HAP-1 (cell line): ENCODE results near the gene KRT77.

Experiments
- DNase-seq, 2 experiments: peaks; one replicate each; pipeline ENCODE4 v3.0.0-alpha.2; 2016 to 2020; ENCODE audit warnings: low spot score in 2 of 2
- H3K27me3 ChIP-seq: fragments of 250-450 bp; sonication (Bioruptor Pico); 2 replicates; pipeline ENCODE4 v1.5.1; 2020; ENCODE audit warnings: low read depth, mild to moderate bottlenecking, moderate library complexity
- H3K36me3 ChIP-seq: fragments of 250-450 bp; sonication (Bioruptor Pico); replicated peaks from 2 replicates; pipeline ENCODE4 v1.5.1; 2020; ENCODE audit warnings: mild to moderate bottlenecking
- H3K4me1 ChIP-seq: fragments of 250-450 bp; sonication (Bioruptor Pico); 2 replicates; pipeline ENCODE4 v1.5.1; 2020; ENCODE audit warnings: mild to moderate bottlenecking
- H3K4me3 ChIP-seq: fragments of 250-450 bp; sonication (Bioruptor Pico); 2 replicates; pipeline ENCODE4 v1.5.1; 2020; ENCODE audit warnings: mild to moderate bottlenecking, moderate library complexity
- H3K9me3 ChIP-seq: fragments of 250-450 bp; sonication (Bioruptor Pico); 2 replicates; pipeline ENCODE4 v1.5.1; 2020; ENCODE audit warnings: mild to moderate bottlenecking, moderate library complexity
- in situ Hi-C: fragments of 300-500 bp; cut with MboI; formaldehyde crosslinking; loops from 3 replicates; pipeline ENCODE4 v1.14.3; 2020; ENCODE audit warnings: low sequenced_read_pairs, inconsistent platforms, mixed read lengths

Gene KRT77

DNA sequence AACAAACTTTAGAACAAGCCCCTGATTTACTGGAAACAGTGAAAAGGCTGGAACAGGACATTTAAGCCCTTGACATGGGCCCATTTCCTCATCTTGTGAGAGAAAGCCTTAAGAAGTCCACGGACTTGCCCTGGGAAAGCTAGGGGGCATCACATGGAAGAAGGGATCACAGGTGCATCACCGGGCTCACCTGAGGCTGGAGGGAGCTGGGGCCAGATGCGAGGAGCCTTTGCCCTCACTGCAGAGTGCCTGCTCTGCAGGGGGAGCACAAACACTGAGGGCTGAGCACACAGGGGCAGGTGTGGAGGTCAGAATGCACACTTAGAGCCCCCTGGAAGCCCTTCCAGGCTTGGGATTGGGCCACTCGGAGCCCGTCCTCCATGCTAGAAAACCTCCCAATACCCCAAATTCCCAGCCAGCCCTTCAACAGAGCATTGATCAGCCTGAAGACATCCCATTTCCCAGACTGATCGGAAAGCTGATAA lies 17.9 kb downstream of the KRT77 start:
- Histone ChIP-seq H3K4me3 (no peak overlapping the region), H3K36me3 (no peaks in the 10 kb centered on the region), H3K27me3 (peaks cover 13% of the 10 kb centered on the region), H3K4me1 (no peaks in the 10 kb centered on the region), H3K9me3 (no peaks in the 10 kb centered on the region)
- in situ Hi-C loops: no loop called here
- DNase-seq: no peak

DNA sequence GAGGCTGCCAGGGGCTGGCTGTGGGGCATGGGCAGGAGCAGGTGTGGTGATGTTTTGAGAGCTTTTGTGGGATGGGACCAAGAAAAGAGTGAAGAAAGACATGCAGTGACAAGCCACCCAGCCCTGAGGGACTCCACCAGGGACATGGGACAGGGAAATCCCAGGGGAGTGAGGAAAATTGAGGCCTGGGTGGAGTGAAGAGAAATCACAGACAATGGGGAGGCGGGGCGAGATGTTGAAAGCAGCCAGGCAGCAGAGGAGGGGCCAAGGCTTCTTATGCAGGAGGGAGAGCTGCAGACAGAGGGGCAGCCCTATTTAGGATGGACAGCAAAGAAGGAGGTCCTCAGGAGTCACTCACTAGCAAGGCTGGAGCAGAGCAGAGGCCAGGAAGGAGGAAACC lies 18.9 kb downstream of the KRT77 start:
- in situ Hi-C loops: no loop called here

DNA sequence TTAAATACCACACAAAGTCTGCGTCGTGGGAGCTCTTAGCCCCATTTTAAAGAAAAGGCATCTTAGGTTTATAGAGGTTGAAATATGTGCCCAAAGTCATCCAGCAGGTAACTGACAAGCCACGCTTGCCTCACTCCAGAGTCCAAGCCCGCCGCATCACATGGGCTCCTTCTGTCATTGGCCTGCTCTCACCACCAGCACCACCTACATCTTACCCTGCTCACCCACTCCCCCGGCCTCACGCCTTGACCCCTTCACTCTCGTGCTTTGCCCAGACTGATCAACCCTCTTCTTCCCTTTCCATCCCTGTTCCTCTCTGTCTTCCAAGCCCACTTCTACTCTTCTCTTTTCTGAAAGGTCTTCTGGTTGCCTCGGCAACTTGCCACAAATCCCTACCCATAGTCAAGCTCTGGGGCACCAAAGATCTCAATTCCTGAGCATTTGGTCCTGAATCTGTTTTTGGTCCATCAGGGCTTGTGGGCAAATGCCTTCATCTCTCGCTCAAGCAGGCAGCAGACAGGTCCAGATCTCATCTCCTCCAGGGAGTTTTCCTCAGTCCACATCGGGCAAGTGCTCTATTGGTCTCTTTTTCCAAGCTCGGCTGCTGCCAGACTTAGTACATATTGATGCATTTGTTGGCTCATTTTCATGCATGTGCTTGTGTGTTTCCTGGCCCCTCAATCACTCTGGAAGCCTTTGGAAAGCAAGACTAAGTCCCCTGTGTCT lies 19.6 kb downstream of the KRT77 start:
- Histone ChIP-seq H3K27me3 (peaks cover 9% of the 10 kb centered on the region), H3K4me3 (no peak overlapping the region), H3K9me3 (no peaks in the 10 kb centered on the region), H3K4me1 (no peaks in the 10 kb centered on the region), H3K36me3 (no peaks in the 10 kb centered on the region)
- no peak for DNase-seq
- in situ Hi-C loops: no loop called here

More for the DNA sequence above, 18.9 kb downstream of the KRT77 start:
- no peaks in the 10 kb centered on the region for H3K4me1 ChIP-seq
- no peak overlapping the region for H3K4me3 ChIP-seq
- no peak for DNase-seq
- H3K9me3 ChIP-seq: no peaks in the 10 kb centered on the region
- peaks cover 9% of the 10 kb centered on the region for H3K27me3 ChIP-seq
- no peaks in the 10 kb centered on the region for H3K36me3 ChIP-seq

DNA sequence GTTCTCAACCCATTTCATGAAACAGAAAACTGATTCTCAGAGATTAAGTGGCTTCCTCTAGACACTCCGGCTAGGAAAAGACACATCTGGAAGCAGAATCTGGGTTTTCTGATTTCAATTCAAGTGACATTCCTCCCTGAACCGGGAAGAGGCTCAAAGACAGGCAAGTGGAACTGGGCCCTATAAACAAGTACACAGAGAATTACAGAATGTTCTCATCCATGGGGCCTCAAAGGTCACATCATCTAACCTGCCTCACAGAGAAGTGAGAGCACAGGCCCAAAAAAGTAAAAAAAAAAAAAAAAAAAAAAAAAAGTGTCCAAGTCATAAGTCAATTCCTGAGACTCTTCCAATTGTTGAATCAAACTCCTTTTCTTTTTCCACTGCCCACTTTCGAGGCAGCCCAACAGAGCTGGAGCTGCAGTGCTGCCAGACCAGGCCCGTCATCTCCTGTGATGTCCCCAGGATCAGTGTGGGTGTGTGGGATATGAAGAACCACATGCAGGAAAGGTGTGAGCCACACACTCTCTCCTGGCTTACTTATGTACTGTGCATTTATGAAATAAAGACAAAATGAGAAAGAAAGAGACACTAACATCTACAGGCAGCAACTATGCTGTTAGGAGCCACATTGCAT lies 20.3 kb downstream of the KRT77 start:
- no peak overlapping the region for H3K4me3 ChIP-seq
- no peak for DNase-seq
- H3K36me3 ChIP-seq: no peaks in the 10 kb centered on the region
- H3K27me3 ChIP-seq: peaks cover 9% of the 10 kb centered on the region; the same call in 1 of the 2 replicates
- H3K9me3 ChIP-seq: no peaks in the 10 kb centered on the region
- no peaks in the 10 kb centered on the region for H3K4me1 ChIP-seq
- in situ Hi-C loops: no loop called here

DNA sequence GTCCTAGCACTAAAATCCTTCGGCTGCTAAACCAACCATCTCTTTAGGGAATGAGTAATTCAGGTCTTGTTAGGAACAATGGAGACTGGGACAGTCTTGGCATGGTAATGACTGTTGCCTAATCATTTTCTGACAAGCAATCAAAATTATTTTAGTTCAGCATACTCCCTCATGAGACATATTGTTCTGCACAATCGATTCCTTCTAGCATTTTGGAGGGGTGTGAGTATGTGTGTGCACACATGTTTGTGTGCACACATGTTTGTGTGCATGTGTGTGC lies 21.0 kb downstream of the KRT77 start:
- Histone ChIP-seq H3K4me3 (no peak overlapping the region), H3K36me3 (no peaks in the 10 kb centered on the region), H3K4me1 (no peaks in the 10 kb centered on the region), H3K27me3 (peaks cover 6% of the 10 kb centered on the region; the same call in 1 of the 2 replicates), H3K9me3 (no peaks in the 10 kb centered on the region)
- in situ Hi-C loops: no loop called here
- no peak for DNase-seq

DNA sequence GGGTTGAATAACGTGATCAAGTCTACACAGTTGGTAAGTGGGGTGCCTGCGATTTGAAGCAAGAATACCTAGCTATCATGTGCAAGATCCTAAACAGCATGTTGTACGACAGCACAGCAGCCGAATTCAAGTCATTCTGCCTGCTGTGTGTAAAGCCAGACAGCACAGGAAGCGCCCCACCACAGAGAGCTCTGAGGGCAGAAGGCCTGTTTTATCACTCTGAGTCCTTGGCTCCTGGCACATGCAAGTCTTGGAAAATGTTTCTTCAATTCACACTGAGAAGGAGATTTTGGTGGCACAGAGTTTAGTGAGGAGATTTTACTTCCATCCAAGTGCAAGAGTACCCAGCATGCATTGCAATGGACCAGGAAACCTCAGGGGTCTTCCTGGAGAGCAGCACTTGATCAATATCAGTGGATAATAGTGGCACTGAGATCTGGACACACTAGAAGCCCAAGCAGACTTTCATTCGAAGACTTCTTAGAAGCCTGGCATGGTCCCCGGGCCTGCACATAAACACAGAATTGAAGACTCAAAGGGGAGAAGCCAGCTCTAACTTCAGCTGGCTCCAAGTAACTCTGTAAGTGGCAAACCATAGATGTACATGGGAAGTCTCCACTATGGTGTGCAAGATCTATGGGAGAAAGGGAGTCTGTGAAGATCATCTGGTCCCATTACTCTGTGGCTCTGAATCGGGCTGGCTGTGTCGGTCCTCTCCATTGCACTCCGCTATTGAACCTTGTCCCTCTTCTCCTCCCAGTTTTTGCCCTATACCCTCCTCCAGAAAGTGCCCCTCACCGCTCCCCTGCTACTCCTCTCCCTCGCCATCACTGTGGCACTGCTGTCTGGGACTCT lies 21.6 kb downstream of the KRT77 start:
- Histone ChIP-seq H3K36me3 (no peaks in the 10 kb centered on the region), H3K9me3 (no peaks in the 10 kb centered on the region), H3K4me3 (no peak overlapping the region), H3K4me1 (no peaks in the 10 kb centered on the region), H3K27me3 (0 out of 2 replicates have a peak, but pooled peaks cover 5% of the 10 kb centered on the region)
- DNase-seq: no peak
- in situ Hi-C loops: no loop called here

DNA sequence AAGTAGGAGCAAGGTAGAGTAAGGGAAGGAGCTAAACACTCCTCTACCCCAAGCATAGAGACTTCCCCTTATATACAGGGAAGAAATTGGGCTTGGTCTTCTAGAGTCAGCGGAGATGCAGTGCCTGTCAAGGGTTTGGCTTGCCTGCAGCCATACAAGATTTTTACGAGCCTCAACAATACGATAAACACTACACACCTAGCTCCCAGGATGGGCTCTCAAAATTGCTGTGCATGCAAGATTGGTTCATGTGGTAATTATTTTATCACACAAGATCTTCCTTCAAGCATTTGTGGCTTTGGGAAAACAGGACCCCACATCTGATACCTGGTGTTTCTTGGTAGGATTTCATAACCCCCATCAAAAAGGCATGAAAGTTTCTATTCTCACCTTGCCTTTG lies 23.0 kb downstream of the KRT77 start, which contains the start of gene KRT1:
TSS of gene KRT1 (minus strand) at position 45 of the 400 bp plus-strand sequence. CDS start 59 bp downstream, outside the sequence.
- in situ Hi-C loops: no loop called here
- no peak for DNase-seq
- H3K27me3 ChIP-seq: 0 out of 2 replicates have a peak, but pooled peaks cover 2% of the 10 kb centered on the region

DNA sequence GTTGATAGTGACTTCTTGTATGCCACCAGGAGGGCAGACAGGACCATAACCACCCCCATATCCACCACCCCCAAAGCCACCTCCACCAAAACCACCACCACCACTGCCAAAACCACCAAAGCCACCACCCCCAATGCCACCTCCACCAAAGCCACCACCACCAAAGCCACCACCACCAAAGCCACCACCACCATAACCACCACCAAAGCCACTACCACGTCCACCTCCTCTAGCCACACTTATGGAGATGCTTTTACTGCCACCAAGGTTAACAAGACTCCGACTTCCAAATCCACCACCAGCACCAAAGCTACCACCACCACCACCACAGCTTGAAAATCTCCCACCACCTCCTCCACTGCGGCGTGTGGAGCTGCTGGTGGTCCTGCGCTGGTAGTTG lies 23.4 kb downstream of the KRT77 start:
- H3K36me3 ChIP-seq: no peaks in the 10 kb centered on the region
- DNase-seq: no peak
- no peaks in the 10 kb centered on the region for H3K9me3 ChIP-seq
- H3K4me1 ChIP-seq: no peaks in the 10 kb centered on the region
- H3K27me3 ChIP-seq: 0 out of 2 replicates have a peak, but pooled peaks cover 2% of the 10 kb centered on the region
- H3K4me3 ChIP-seq: no peak overlapping the region
- in situ Hi-C loops: no loop called here

More for the DNA sequence above, 23.0 kb downstream of the KRT77 start, which contains the start of gene KRT1:
- Histone ChIP-seq H3K4me1 (no peaks in the 10 kb centered on the region), H3K36me3 (no peaks in the 10 kb centered on the region), H3K9me3 (no peaks in the 10 kb centered on the region), H3K4me3 (no peak within 1 kb of the TSS)

DNA sequence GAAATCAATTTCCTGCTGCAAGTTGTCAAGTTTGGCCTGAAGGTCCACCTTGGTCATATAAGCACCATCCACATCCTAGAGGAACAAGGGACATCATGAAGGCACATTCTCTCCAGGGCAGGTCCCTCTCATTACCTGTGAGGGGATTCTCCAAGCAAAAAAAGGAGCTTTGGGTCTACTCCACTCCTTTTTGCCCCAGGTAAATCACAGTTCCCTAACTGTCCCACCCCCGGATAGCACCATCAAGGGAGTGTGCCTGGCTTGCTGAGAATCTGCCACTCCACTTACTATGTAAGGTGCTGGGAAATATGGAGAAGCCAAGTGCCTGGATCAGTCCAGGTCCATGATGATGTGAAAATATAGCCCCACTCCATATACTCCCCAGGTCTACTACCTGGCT lies 25.7 kb downstream of the KRT77 start:
- in situ Hi-C loops: no loop called here
- DNase-seq: no peak
- no peak overlapping the region for H3K4me3 ChIP-seq
- H3K36me3 ChIP-seq: no peaks in the 10 kb centered on the region
- H3K4me1 ChIP-seq: no peaks in the 10 kb centered on the region
- 0 out of 2 replicates have a peak, but pooled peaks cover 2% of the 10 kb centered on the region for H3K27me3 ChIP-seq
- H3K9me3 ChIP-seq: no peaks in the 10 kb centered on the region

DNA sequence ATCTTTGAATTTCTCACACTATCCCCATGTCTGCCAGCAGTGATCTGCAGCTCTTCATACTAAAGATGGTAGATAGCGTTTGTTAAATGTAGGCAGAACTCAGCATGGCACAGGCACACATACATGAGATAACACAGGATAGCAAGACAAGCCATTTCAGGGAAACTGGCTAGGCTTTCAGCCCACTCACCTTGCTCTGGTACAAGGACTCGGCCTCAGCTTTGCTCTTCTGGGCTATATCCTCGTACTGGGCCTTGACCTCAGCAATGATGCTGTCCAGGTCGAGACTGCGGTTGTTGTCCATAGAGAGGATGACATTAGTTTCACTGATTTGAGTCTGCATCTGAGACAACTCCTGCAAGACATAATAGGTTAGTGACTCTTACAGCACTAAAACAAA lies 26.2 kb downstream of the KRT77 start:
- no peak for DNase-seq
- H3K27me3 ChIP-seq: 0 out of 2 replicates have a peak, but pooled peaks cover 2% of the 10 kb centered on the region
- in situ Hi-C loops: no loop called here
- H3K4me1 ChIP-seq: no peaks in the 10 kb centered on the region
- H3K9me3 ChIP-seq: no peaks in the 10 kb centered on the region
- H3K36me3 ChIP-seq: no peaks in the 10 kb centered on the region
- no peak overlapping the region for H3K4me3 ChIP-seq

DNA sequence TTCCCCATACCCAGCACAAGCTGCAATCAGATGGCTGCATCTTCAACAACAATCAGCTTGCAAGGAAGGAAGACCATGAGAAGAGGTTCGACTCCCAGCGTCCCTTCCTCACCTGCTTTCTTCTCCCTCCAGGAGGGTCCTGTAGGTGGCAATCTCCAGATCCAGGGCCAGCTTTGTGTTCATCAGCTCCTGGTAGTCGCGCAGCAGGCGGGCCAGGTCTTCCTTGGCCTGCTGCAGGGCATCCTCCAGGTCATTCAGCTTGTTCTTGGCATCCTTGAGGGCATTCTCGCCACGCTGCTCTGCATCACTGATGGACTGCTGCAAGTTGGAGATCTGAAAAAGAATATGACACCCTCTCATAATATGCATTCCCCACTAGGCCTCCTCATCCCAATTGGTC lies 27.2 kb downstream of the KRT77 start:
- H3K9me3 ChIP-seq: no peaks in the 10 kb centered on the region
- no peak overlapping the region for H3K4me3 ChIP-seq
- H3K36me3 ChIP-seq: no peaks in the 10 kb centered on the region
- H3K4me1 ChIP-seq: no peaks in the 10 kb centered on the region
- in situ Hi-C loops: no loop called here
- DNase-seq: no peak
- H3K27me3 ChIP-seq: 0 out of 2 replicates have a peak, but pooled peaks cover 1% of the 10 kb centered on the region

DNA sequence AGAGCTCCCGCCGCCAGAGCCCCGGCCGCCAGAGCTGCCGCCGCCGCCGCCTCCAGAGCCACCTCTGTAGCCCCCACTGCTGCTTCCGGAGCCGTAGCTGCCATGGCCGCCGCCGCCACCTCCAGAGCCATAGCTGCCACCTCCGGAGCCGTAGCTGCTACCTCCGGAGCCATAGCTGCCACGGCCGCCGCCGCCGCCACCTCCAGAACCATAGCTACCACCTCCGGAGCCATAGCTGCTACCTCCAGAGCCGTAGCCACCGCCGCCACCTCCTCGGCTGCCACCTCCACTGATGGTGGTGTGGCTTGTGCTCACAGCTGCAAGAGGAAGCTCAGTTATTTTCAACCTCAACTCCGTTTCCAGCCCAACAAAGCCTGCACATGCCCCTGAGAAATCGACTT lies 28.0 kb downstream of the KRT77 start:
- H3K36me3 ChIP-seq: no peaks in the 10 kb centered on the region
- in situ Hi-C loops: no loop called here
- no peaks in the 10 kb centered on the region for H3K4me1 ChIP-seq
- no peaks in the 10 kb centered on the region for H3K9me3 ChIP-seq
- DNase-seq: no peak
- H3K27me3 ChIP-seq: no peaks in the 10 kb centered on the region
- no peak overlapping the region for H3K4me3 ChIP-seq

DNA sequence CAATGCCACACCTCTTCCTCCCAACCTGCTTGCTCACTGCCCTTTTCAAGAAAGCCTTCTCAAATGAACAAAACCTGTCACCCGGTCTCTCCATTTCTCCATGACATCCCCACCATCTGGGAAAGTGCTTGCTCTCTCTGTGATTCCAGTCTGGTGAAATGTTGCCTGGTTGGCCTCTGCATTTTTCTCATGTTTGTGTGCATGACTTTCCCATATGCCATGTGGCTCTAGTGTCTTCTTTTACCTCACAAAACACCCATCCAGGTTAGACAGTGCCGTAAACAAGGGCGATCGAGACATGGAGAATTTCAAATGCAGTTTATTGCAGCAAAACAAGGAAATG lies 28.9 kb downstream of the KRT77 start:
- Histone ChIP-seq H3K27me3 (no peaks in the 10 kb centered on the region), H3K4me1 (no peaks in the 10 kb centered on the region)

More for the DNA sequence above, 28.9 kb downstream of the KRT77 start:
- no peak for DNase-seq
- H3K9me3 ChIP-seq: no peaks in the 10 kb centered on the region
- H3K4me3 ChIP-seq: no peak overlapping the region
- in situ Hi-C loops: loop anchor here (25.0 kb wide), 1 partner anchor 313 kb away; no protein-coding TSS in a partner anchor
- H3K36me3 ChIP-seq: no peaks in the 10 kb centered on the region
